OCI-LY7 (cell line): ENCODE data around the gene MTERF4. TPM values are rescaled to one million over a fixed set of nuclear protein-coding genes. Genes with fewer than 3 reads are reported as not detected.

ENCODE experiments used
- BruUV-seq: library from RNA; stranded (reverse); fragments of 400-500 nt; replicated peaks from 2 replicates; lab custom pipeline; 2021; lab: Mats Ljungman, UMichigan
- CTCF ChIA-PET: fragments of 300-600 bp; sonication (Branson Sonifier 250); formaldehyde crosslinking; loops from one replicate; lab custom pipeline; 2022; ENCODE audit warnings: antibody characterized with exemption; ENCODE audit not compliant: unreplicated experiment; lab: Charles Lee
- POLR2A ChIA-PET: fragments of 300-600 bp; sonication (Branson Sonifier 250); formaldehyde crosslinking; loops from one replicate; lab custom pipeline; 2022; ENCODE audit warnings: antibody characterized with exemption; lab: Charles Lee
- DNase-seq: peaks from one replicate; pipeline ENCODE4 v3.0.0-alpha.2; 2015; ENCODE audit warnings: low spot score
- H2AFZ ChIP-seq: fragments of 200-600 bp; sonication (generic), shearing (Covaris generic); 2 replicates; pipeline ENCODE4 v1.6.1; 2014; ENCODE audit warnings: mild to moderate bottlenecking, antibody characterized with exemption, low read length, moderate library complexity
- H3K27ac ChIP-seq: fragments of 200-600 bp; sonication (generic); 2 replicates; pipeline ENCODE4 v1.5.1; 2014; ENCODE audit warnings: mixed run types, low read depth, mild to moderate bottlenecking, moderate library complexity, low read length, inconsistent platforms; ENCODE audit not compliant: poor library complexity, severe bottlenecking
- H3K36me3 ChIP-seq: fragments of 200-600 bp; sonication (generic); 2 replicates; pipeline ENCODE4 v1.6.1; 2014; ENCODE audit warnings: mild to moderate bottlenecking, antibody characterized with exemption, low read length, moderate library complexity, mixed read lengths; ENCODE audit not compliant: insufficient read depth
- H3K4me1 ChIP-seq: fragments of 200-600 bp; sonication (generic); 2 replicates; pipeline ENCODE4 v1.5.1; 2014; ENCODE audit warnings: mild to moderate bottlenecking, low read length; ENCODE audit not compliant: insufficient read depth, poor library complexity, severe bottlenecking
- H3K4me2 ChIP-seq: fragments of 200-600 bp; sonication (generic); 2 replicates; pipeline ENCODE4 v1.6.1; 2014; ENCODE audit warnings: mild to moderate bottlenecking, low read length
- H3K4me3 ChIP-seq: fragments of 200-600 bp; sonication (generic); 2 replicates; pipeline ENCODE4 v1.5.1; 2014; ENCODE audit warnings: mild to moderate bottlenecking, low read depth, low read length; ENCODE audit not compliant: poor library complexity, severe bottlenecking
- H3K79me2 ChIP-seq: fragments of 200-600 bp; sonication (generic); 2 replicates; pipeline ENCODE4 v1.6.1; 2016; ENCODE audit warnings: low read depth, mild to moderate bottlenecking, low read length, moderate library complexity, mixed read lengths; ENCODE audit not compliant: insufficient read depth
- H3K9me2 ChIP-seq: fragments of 200-600 bp; sonication (generic); 2 replicates; pipeline ENCODE4 v1.6.1; 2016; ENCODE audit warnings: mild to moderate bottlenecking, low read length, mixed read lengths; ENCODE audit not compliant: insufficient read depth
- H3K9me3 ChIP-seq: fragments of 200-600 bp; sonication (generic); 2 replicates; pipeline ENCODE4 v1.6.1; 2014; ENCODE audit warnings: mild to moderate bottlenecking, mixed run types, low read length, mixed read lengths
- H4K20me1 ChIP-seq: fragments of 200-600 bp; sonication (generic); 2 replicates; pipeline ENCODE4 v1.6.1; 2014; ENCODE audit warnings: mild to moderate bottlenecking, antibody characterized with exemption, low read length, moderate library complexity, mixed read lengths; ENCODE audit not compliant: insufficient read depth
- CTCF ChIP-seq: fragments of 200-600 bp; sonication (generic); conservative IDR thresholded peaks from 2 replicates; pipeline ENCODE4 v1.5.1; 2014; ENCODE audit warnings: mild to moderate bottlenecking, antibody characterized with exemption, low read length, moderate library complexity, mixed read lengths
- EZH2phosphoT487 ChIP-seq: fragments of 200-600 bp; sonication (generic); IDR thresholded peaks from 2 replicates; pipeline ENCODE4 v1.6.1; 2018; ENCODE audit warnings: low read depth, borderline replicate concordance, mild to moderate bottlenecking, mixed run types, antibody characterized with exemption, low read length, moderate library complexity, mixed read lengths
- intact Hi-C: fragments of 100-400 bp; cut with micrococcal nuclease; formaldehyde crosslinking; loops from one replicate; pipeline ENCODE4 v1.10.0; 2022; ENCODE audit not compliant: unreplicated experiment
- total RNA-seq, 2 experiments: library from RNA; depleted of rRNA in 1 of 2; stranded (reverse); fragments of >200 nt in 1 of 2; shearing (Covaris generic) in 1 of 2; gene quantifications; 2 replicates each; pipeline ENCODE4 v1.2.3, GENCODE V29; 2014 to 2022

MTERF4 gene
- total RNA-seq, 2 experiments from 2014 or later, result 48.2 to 58.9 TPM

- no TSS peak for BruUV-seq
- no peaks in the 10 kb centered on the region for H4K20me1 ChIP-seq
- intact Hi-C loops, result no loop called here
- POLR2A ChIA-PET, result no interaction called here
- H3K4me1 ChIP-seq, result peaks cover 7% of the 10 kb centered on the region
- no peaks in the 10 kb centered on the region for H3K79me2 ChIP-seq
- H3K4me3 ChIP-seq, result no peak overlapping the region
- no peaks in the 10 kb centered on the region for H3K36me3 ChIP-seq
- no peak for TF ChIP-seq EZH2phosphoT487
- no peak for TF ChIP-seq CTCF
- H3K4me2 ChIP-seq, result no peak overlapping the region
- no peak overlapping the region for H2AFZ ChIP-seq
- H3K27ac ChIP-seq, result no peak overlapping the region
- no peaks in the 10 kb centered on the region for H3K9me3 ChIP-seq
- CTCF ChIA-PET, result no interaction called here
- no peak for DNase-seq
- H3K9me2 ChIP-seq, result no peaks in the 10 kb centered on the region
Measured at GRCh38 chr2:241080405-241081189, 21.5 kb downstream of the MTERF4 start.

- no peaks in the 10 kb centered on the region; the same call in 1 of the 2 replicates for H4K20me1 ChIP-seq
- no peak overlapping the region for H3K4me2 ChIP-seq
- TF ChIP-seq CTCF, result no peak
- TF ChIP-seq EZH2phosphoT487, result no peak
- no peak overlapping the region for H2AFZ ChIP-seq
- no TSS peak for BruUV-seq
- peaks cover 7% of the 10 kb centered on the region for H3K4me1 ChIP-seq
- no peaks in the 10 kb centered on the region for H3K9me2 ChIP-seq
- POLR2A ChIA-PET, result no interaction called here
- no peaks in the 10 kb centered on the region for H3K9me3 ChIP-seq
- H3K36me3 ChIP-seq, result no peaks in the 10 kb centered on the region
- no peak overlapping the region for H3K4me3 ChIP-seq
- no peak overlapping the region for H3K27ac ChIP-seq
- no peaks in the 10 kb centered on the region for H3K79me2 ChIP-seq
- DNase-seq, result no peak
- intact Hi-C loops, result no loop called here
- CTCF ChIA-PET, result no interaction called here
Measured at GRCh38 chr2:241074901-241075540, 27.1 kb downstream of the MTERF4 start.
